NCI-H2107 treated with DMSO at 0.1 percent for 48 hours (cell line): ENCODE results near the gene HPS4.
"Not testable (repeated sequence)": the region's sequence is repeated elsewhere in the genome, so short reads cannot be mapped to it uniquely, and the experiment has no call there.

Experiments used
- DNase-seq: peaks from one replicate; lab custom pipeline; 2025; ENCODE audit not compliant: unreplicated experiment; lab: John Stamatoyannopoulos, UW

HPS4 gene

DNA sequence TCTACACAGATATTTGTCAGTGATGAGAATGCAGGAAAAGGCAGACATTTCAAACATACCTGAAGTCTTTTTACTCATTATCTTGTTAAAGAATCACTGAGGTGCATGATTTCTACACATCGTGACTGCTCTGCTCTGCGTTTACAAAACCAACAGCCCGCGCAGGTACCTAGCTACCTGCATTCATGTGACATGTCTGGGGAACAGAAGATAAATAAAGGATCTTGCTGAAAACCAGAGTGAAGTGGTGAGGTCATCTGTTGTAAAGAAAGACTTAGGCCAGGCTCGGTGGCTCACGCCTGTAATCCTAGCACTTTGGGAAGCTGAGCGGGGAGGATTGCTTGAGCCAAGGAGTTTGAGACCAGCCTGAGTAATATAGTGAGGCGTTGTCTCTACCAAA lies 38.8 kb downstream of the HPS4 start:
- DNase-seq: peak; percentile 22

DNA sequence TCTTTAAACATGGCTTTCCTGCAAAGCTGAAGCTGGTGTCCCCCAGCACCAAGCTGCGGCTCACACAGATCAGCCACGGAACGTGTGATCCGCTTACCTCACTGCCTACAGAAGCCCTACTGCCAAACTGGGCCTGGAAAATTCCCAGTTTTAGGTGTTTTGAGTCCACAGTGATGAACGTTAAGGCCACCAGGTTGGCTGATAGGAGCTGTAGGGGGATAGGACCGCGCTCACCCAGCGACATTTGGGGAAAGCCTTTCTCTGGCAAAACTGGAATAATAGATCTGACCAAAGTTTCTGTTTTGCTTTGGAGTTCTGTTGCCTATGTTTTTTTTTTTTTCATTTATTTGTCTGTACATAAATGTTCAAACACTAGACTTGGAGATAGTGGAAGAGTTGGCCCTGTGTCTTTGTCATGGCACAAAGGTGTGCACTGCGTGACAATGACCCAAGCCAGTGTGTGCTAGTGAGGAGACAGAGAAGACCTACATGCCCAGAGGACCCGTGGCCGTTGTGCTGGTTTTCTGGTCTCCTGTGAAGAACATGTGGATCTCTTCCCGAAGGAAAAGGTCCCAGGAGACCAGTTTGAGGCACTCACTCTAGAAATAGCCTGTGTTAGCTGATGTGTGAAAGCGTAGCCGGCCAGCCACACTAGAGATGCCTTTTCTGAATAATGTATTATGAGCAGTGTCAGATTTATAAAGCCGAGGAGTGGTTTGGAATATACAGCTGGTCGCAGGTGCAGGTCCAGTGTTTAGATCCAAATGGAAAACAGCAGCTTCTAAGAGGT lies 39.5 kb downstream of the HPS4 start:
- DNase-seq: peak; percentile 22

DNA sequence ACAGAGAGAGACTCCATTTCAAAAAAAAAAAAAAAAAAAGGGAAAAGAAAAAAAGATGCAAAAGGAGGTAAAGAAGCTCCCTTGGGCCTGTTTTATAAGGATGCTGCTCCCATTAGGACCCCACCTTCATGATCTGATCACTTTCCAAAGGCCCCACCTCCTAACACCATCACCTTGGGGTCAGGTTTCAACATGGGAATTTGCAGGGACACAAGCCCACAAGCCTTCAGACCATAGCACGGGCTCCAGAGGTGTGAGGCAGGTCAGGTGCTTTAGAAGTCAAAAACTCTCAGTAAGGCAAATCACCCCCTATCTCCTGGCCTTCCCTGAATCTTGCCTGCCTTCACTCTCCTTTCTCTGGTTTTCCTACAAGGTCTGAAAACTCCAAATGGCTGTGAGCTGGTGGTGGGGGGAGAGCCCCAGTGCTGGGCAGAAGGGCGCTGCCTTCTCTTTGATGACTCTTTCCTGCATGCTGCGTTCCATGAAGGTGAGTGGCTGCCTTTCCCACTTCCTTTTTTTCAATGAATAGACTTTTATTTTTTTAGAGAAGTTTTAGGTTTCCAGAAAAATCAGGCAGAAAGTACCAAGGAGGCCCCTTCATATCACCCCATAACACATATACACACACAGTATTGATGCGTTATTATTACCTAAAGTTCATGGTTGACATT lies 41.4 kb downstream of the HPS4 start:
- DNase-seq: no peak

DNA sequence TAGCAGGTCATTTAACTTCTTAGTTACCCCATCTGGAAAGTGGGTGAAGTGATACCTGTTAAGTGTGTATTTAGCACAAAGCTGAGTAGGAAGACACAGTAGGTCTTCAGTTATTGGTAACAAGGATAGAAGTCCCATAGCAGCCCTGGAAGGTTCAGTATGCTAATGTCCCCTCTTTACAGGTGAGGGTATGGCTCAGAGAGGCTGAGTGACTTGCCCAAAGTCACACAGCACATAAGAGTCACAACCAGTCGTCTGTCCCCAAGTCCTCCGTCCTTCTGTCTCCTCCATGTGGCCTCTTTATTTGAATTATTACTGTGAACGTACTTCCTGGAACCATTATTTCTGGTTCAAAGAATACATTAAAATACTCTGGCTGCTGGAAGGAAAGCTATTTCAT lies 44.0 kb downstream of the HPS4 start:
- DNase-seq: no peak

DNA sequence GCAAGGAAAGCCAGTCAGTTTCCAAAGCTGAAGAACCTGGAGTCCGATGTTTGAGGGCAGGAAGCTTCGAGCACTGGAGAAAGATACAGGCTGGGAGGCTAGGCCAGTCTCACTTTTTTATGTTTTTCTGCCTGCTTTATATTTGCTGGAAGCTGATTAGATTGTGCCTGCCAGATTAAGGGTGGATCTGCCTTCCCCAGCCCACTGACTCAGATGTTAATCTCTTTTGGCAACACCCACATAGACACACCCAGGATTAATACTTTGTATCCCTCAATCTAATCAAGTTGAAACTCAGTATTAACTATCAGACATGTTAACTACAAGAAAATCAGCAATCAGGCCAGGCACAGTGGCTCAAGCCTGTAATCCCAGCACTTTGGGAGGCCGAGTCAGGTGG lies 44.8 kb downstream of the HPS4 start:
- not testable (repeated sequence) for DNase-seq

DNA sequence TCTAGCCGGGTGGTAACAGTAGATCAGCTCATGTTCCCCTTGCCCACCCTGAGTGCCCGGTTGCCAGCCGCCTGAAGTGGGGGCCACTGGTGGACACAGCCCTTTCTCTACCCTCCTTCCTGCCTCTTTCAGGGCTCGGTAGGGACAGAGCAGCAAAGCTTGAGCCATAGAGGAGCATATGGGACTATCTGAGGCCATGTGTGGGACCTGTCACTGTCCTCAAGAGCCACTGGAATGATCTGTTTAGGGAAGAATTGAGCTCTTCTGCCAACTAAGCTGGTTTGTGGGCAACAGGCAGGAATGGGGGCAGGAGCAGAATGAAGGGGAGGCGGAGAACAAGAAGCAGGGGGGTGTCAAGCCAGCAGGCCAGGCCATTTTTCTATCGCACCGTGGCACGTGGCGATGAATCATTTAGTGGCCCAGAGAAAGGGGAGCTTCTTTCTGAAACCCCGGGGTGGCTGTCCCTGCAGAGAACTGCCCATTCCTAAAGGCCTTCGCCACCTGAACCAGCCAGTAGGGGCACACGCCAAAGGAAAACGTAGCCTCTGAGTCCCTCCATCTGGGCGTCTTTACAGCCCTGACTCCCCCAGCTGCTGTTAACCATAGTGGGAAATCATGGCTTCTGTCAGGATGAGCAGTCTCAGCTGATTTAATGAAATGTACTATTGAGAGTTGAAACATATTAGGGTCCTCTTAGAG lies 45.7 kb downstream of the HPS4 start:
- no peak for DNase-seq

DNA sequence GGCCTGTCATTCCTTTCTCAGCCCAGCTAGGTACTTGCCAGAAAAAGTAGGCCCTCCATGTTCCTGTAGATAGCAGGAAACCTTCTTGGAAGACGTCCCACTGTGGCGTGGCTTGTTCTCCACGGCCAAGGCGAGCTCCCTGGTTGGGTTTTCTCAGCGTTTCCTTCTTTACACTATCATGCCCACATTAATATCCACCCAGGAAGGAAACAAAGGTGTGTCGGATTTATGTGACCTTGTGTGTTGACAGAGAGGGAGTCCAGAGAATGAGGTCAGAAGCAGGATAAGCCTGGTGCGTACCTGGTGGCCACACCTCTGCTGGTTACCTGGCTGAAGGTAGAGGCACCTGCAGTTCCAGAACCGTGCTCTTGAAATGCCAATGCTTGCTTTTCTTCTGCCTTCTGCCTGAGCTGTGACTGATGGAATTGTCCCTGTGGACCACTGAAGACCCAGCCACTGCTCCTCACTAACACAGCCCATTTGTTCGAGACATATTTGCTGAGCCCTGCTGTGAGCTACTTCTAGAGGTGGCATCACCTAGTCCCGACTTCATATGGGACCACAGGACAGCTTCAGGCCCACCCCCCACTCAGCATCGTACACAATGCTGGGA lies 46.6 kb downstream of the HPS4 start:
- no peak for DNase-seq

DNA sequence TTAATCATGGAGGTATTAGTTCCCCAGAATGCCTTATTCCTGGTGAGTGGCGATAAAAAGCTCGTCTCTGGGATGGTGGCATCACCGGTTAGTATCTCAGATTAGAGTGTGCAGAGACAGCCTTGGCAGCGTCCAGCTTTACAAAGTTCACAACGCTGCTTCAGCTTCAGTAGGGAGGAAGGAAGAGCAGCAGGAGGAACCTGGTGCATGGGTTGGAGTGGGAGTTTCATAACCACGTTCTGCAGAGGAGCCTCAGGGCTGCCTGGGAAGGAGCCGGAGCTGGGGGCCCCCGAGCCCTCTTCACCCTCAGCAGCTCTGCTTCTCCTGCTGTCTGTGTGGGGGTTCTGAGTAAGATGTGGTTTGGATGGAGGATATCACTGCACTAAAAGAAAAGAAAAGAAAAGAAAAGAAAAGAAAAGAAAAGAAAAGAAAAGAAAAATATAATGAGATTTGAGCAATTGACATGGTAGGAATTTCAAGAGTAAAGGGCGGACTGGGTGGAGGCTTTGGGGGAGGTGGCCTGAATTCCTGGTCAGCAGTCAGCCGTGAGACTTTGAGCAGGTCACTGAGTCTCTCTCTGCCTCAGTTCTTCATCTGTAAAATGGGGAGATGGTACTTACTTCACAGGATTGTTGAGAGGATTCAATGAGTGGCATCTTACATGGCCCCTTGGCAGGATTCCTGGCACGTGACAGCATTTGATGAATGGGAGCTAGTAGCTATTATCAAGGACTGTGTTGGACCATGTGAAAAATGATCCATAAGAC lies 48.1 kb downstream of the HPS4 start:
- no peak for DNase-seq

DNA sequence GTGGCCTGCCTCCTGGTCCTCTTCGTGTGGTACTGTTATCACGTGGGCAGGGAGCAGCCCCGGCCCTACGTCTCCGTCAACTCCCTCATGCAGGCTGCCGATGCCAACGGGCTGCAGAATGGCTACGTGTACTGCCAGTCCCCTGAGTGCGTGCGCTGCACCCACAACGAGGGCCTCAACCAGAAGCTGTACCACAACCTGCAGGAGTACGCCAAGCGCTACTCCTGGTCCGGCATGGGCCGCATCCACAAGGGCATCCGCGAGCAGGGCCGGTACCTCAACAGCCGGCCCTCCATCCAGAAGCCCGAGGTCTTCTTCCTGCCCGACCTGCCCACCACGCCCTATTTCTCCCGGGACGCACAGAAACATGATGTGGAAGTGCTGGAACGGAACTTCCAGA lies 49.8 kb downstream of the HPS4 start:
- DNase-seq: no peak

DNA sequence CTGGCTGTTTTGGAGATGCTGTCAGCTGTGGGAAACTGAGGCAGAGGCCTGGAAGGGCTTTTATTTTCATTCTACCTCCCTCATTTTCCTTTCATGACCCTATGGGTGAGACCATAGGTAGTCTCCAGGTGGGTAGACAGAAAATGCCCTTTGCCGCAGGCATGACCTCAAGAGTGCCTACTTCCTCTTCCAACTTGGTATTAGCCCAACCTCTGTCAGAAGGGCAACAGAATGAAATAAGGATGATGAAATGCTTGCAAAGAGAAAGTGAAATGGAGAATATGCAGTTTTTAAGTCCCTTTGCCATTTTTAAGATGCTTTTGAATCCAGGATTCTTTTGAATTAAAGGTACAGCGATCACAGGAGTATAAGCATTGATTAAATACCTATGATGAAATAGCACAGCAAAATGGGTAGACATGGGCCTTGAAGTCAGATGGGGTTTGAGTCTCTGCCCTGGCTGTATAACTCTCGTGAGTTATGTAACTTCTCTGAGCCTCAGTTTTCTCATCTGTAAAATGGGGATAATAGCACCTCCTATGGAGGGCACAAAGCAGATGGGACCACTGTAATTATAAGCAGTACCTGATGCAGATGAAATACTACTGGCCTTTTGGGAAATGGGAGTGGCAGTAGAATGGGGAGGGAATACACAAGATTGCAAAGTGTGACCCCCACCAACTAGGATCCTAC lies 50.8 kb downstream of the HPS4 start:
- DNase-seq: no peak

DNA sequence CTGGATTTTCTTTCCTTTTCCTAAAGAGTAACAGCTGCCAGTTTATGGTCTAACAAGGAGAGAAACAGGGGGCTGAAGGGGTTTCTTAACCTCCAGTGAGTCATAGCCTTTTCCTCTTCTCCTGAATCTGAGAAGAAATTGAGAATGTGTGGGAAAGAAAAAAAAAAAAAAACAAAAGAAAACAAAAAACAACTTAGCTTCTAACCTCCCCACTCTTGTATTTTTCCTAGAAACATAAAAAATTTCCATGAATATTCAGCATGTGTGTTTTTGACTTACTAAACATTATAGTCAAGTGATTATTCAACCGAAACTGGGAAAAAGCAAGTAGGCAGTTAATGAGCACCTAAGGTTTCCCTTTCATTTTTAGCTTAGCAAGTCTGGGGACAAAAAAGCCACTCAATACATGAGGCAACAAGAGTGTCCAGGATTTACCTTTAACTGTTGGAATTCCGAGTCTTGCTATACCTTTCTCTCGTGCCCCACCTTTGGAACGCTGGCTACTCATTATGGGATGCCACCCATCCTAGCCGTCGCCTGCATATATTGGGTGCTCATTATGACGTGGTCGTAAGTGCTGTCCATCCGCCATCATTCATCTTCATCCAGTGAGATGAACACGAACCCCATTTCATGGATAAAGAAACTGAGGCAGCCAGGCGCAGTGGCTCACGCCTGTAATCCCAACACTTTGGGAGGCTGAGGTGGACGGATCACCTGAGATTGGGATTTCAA lies 52.2 kb downstream of the HPS4 start:
- DNase-seq: no peak

DNA sequence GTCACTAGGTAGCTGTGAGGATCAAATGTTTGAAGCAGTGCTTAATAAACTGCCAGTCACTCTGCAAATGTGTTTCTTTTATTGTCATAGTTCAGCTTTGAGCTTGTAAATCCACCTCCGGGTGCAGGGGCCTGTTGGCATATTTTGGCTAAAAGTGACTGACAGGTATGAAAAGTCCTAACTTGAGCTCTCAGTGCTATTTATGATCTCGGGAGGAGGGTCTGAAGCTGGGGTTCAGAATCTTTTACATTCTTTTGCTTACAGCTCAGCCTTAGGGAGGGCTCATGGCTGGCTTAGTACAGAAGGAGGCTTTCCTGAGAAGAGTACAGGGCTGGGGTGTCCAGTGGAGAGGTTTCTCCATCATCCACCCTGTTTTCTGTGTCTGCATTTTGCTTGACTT lies 53.0 kb downstream of the HPS4 start:
- DNase-seq: no peak

DNA sequence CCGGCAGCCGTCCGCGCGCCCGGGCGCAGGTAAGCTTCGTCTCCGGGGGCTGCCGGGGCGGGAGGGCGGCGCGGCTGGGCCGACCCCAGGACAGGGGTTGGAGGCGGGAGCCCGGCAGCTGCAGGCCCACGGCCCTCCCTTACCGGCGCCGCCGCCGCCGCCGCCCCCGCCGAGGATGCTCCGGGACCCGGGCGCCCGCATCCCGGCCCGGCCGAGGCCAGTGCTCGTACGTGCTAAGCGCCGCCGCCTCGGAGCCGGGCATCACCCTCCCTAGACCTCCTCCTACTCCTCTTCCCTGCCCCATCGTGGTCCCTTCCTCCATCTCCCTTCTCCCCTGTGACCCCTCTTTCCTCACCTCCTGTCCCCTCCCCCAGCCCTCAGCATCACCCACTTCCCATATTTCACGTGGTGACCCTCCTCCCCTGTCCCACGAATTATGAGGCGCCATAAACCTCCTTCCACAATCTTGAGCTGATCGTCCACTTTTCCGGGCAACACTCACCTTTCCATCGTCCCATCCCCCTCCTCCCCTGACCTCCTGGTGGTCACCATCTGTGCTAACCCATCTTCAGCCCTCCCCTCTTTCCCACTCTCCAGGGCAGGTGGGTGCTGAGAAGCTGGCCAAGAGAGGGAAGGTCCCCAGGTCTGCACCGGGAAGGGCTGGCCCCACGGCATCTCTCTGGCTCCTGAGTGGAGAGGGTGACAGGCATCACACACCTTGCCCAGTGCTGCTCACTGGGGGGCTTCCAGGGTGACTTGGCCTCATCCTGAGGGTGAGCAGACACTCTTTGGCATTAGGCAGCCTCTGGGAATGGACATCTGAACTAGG lies 53.9 kb downstream of the HPS4 start:
- DNase-seq: no peak

DNA sequence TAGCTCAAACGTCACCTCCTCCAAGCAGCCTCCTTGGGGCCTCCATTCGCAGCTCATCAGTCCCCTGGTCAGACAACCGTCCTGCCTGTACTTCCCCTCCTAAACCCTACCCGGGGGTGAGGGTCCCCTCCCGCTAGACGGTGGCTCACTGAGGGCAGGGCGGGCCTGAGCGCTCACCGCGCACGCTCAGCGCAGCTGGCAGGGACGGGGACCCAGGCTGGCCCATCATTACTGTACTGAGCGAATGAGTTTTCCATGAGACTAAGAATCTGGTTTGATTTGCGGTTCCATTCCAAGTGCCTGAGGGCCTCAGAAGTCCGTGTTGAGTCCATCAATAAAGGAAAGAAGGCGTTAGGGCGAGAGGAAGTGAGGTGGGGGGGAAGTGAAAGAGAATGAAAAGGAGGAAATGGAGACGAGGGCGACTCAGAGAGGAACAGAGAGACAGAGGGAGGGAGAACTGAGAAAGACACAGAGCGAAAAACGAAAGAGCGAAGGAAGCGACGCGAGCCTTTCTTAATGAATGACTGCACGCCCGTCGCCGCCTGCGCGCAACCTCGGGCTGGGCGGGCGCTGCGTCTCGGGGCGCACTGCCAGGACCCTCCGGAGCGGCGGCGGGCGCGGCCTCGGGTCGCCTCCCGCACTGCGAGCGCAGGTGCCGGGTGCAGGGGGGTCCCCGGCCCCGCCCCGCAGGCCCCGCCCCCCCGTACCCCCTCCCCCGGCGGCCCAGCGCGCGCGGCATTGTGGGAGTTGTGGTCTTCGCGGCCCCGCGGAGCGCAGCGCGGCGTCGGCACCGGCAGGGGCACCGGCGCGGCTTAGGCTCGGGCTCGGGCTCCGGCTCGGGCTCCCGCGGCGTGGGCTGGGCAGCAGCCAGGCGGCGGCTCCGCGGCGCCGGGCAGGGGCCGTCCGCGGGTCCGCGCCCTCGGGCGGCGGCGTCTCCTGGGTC lies 54.8 kb downstream of the HPS4 start, which contains the start of gene ASPHD2:
Gene ASPHD2 (plus strand): TSS at position 746 of the 943 bp plus-strand sequence. CDS start 4,356 bp downstream, outside the sequence.
- DNase-seq: no peak

DNA sequence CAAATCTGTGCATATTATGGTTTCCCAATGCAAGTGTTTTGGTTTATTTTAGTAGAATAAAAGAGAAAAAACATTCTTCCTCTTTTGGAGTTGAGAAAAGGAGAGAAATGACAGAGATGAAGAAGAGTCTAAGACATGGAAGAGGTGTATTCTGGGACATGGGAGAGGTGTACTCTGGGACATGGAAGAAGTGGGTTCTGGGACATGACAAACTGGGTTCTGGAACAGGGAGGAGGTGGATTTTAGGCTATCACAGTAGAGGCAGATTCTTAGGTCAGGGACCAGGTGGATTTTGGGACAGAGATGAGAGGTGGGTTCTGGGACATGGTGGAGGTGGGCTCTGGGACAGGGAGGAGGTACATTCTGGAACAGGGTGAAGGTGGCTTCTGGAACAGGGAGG lies 56.7 kb downstream of the HPS4 start:
- no peak for DNase-seq

DNA sequence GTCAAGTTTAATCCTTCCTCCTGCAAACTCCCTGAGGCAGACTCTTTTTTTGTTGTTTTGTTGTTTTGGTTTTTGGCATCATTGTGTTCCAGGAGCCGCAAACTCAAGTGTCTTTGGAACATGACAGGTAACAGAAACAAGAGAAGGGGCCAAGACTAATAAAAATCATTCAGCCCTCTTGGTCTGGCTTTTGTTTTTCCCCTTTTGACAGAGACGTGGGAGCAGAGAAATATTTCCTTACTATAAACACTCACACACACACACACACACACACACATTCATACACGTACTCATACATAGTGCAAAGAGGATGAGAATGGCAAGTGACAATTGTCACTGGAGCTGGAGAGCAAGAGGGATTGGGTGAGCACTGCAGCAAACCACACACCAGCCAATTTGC lies 65.0 kb downstream of the HPS4 start:
- no peak for DNase-seq

DNA sequence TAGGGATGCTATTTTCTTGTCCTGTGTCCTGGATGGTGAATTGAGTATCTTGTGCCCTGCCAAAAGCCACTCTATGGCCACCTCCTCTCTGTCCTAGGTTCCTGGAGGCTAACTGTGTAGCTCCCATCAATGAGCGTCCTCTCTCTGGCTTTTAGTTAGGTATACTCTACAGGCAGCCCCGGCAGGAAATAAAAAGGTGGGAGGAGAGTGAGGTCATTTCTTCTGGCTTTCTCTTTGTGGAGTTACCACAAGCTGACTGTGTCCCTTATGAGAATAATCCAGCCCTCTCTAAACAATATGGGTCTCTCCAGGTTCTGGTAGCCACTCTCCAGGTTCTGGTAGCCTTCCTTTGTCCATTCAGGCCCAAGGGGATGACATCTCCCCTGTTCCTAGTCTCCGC lies 66.2 kb downstream of the HPS4 start:
- no peak for DNase-seq
